Measurements from ENCODE around the gene COX8A. TPM values are rescaled to one million over a fixed set of nuclear protein-coding genes. Genes with fewer than 3 reads are reported as not detected.

Gene COX8A
- 100 to 1,000 TPM in 1 of 2 experiments, 10 to 100 TPM in 1; 89.1 to 105 TPM for total RNA-seq
- polyA plus RNA-seq (2013, experiment 1 of 2), result 215 TPM
- polyA plus RNA-seq (2013, experiment 2 of 2), result 193 TPM
- 12.4 to 86.0 (median 20.4) reads per million in 172 experiments for total RNA-seq

GRCh38 chr11:63974259-63975143 is at the start of gene COX8A:
Gene COX8A (plus strand): TSS chr11:63974620. CDS start chr11:63974681, 61 bp downstream.
- Histone ChIP-seq H3K36me3 (ENCODE audit: insufficient read depth, low read length) (peaks cover 9% of the 10 kb centered on the region), H3K27me3 (ENCODE audit: control insufficient read depth in 1 of 2, insufficient read depth in 2 of 2, low read length in 2 of 2) (peaks cover 0 to 4% of the 10 kb centered on the region in 2 experiments), H3K4me1 (ENCODE audit: insufficient read depth, low read length) (peaks cover 27% of the 10 kb centered on the region), H3K4me3 (ENCODE audit: low read length) (peak within 1 kb of the TSS; percentile 94), H3K27ac (ENCODE audit: low read depth in 1 of 2, low read length in 2 of 2) (peak within 1 kb of the TSS; percentile 90 to 95), H3K9me3 (ENCODE audit: control insufficient read depth in 1 of 2, insufficient read depth in 1 of 2, low read length in 2 of 2) (no peaks in the 10 kb centered on the region)
- POLR2A ChIA-PET, result interaction anchor here (0.8 to 1.2 kb wide), 5 partner anchors 11 to 232 kb away, joined by 3 to 15 read pairs (median 3); partner anchors contain the start of genes FERMT3 and OTUB1
- no peak for TF ChIP-seq CTCF (IDR thresholded peaks at IDR 0.05)
- DNase-seq, result peak; percentile 85 to 99 (median 90)
- H3K27me3 Mint-ChIP-seq, result no peaks in the 10 kb centered on the region
- H3K4me3 Mint-ChIP-seq, result peak within 1 kb of the TSS; percentile 100
- CTCF ChIA-PET, result interaction anchor here (0.8 to 1.4 kb wide), 2 partner anchors 29 to 137 kb away, joined by 3 to 4 read pairs; no protein-coding TSS in a partner anchor
- H3K4me1 Mint-ChIP-seq (ENCODE audit: low read depth), result peaks cover 25% of the 10 kb centered on the region
- peak within 1 kb of the TSS; percentile 99 for H3K27ac Mint-ChIP-seq
- ATAC-seq (ENCODE audit: poor library complexity), result peak; percentile 99
- intact Hi-C loops (cut with DNase I, micrococcal nuclease), result loop anchor here (1.0 to 10.0 kb wide), 3 partner anchors 12 to 140 kb away; partner anchors contain the start of genes OTUB1 (in 2 of the 2), MARK2 (in 1 of the 2) and NAA40 (in 1 of the 2)
- no peaks in the 10 kb centered on the region for H3K9me3 Mint-ChIP-seq
- peaks cover 15% of the 10 kb centered on the region for H3K36me3 Mint-ChIP-seq (ENCODE audit: low read depth)

- Mint-ChIP-seq H3K4me1 (ENCODE audit: low read depth) (no peaks in the 10 kb centered on the region), H3K36me3 (ENCODE audit: low read depth) (no peaks in the 10 kb centered on the region), H3K4me3 (no peak overlapping the region), H3K9me3 (no peaks in the 10 kb centered on the region), H3K27ac (no peak overlapping the region), H3K27me3 (no peaks in the 10 kb centered on the region)
- intact Hi-C loops (cut with DNase I, micrococcal nuclease), result no loop called here
- Histone ChIP-seq H3K4me1 (ENCODE audit: insufficient read depth, low read length) (no peaks in the 10 kb centered on the region), H3K27ac (ENCODE audit: low read depth in 1 of 2, low read length in 2 of 2) (no peak overlapping the region), H3K9me3 (ENCODE audit: control insufficient read depth in 1 of 2, insufficient read depth in 1 of 2, low read length in 2 of 2) (no peaks in the 10 kb centered on the region), H3K36me3 (ENCODE audit: insufficient read depth, low read length) (no peaks in the 10 kb centered on the region), H3K4me3 (ENCODE audit: low read length) (no peak overlapping the region), H3K27me3 (ENCODE audit: control insufficient read depth in 1 of 2, insufficient read depth in 2 of 2, low read length in 2 of 2) (no peaks in the 10 kb centered on the region)
- TF ChIP-seq CTCF (IDR thresholded peaks at IDR 0.05), result no peak
- ChIA-PET POLR2A (no interaction called here), CTCF (no interaction called here)
- ATAC-seq (ENCODE audit: poor library complexity) (no peak), DNase-seq (no peak)
Observed at GRCh38 chr11:63929616-63930015, 44.8 kb upstream of the COX8A start.

- Mint-ChIP-seq H3K36me3 (ENCODE audit: low read depth) (no peaks in the 10 kb centered on the region), H3K9me3 (no peaks in the 10 kb centered on the region), H3K27me3 (no peaks in the 10 kb centered on the region), H3K4me3 (no peak overlapping the region), H3K4me1 (ENCODE audit: low read depth) (no peaks in the 10 kb centered on the region), H3K27ac (no peak overlapping the region)
- Histone ChIP-seq H3K4me3 (ENCODE audit: low read length) (no peak overlapping the region), H3K9me3 (ENCODE audit: control insufficient read depth in 1 of 2, insufficient read depth in 1 of 2, low read length in 2 of 2) (no peaks in the 10 kb centered on the region), H3K27me3 (ENCODE audit: control insufficient read depth in 1 of 2, insufficient read depth in 2 of 2, low read length in 2 of 2) (no peaks in the 10 kb centered on the region), H3K4me1 (ENCODE audit: insufficient read depth, low read length) (no peaks in the 10 kb centered on the region), H3K27ac (ENCODE audit: low read depth in 1 of 2, low read length in 2 of 2) (no peak overlapping the region), H3K36me3 (ENCODE audit: insufficient read depth, low read length) (no peaks in the 10 kb centered on the region)
- ChIA-PET POLR2A (no interaction called here), CTCF (no interaction called here)
- ATAC-seq (ENCODE audit: poor library complexity) (no peak), DNase-seq (no peak)
- TF ChIP-seq CTCF (IDR thresholded peaks at IDR 0.05), result no peak
- intact Hi-C loops (cut with DNase I, micrococcal nuclease), result no loop called here
Observed at GRCh38 chr11:63931045-63931444, 43.4 kb upstream of the COX8A start.
